ENCODE data around the gene PIGV.
A peak's percentile ranks its signal among the peaks of the same experiment; 100 is the strongest.
"Not testable (repeated sequence)": the region's sequence is repeated elsewhere in the genome, so short reads cannot be mapped to it uniquely, and the experiment has no call there.

PIGV gene

GRCh38 chr1:26791626-26792025 is 3.9 kb downstream of the PIGV start:
- peak; percentile 64 to 91 for DNase-seq
- TF ChIP-seq POLR2A (IDR thresholded peaks at IDR 0.05; ENCODE audit: low read length): no peak
- TF ChIP-seq GATA1 (IDR thresholded peaks at IDR 0.05; ENCODE audit: low read depth, low read length): no peak

- no peak for DNase-seq
- no peak for TF ChIP-seq POLR2A (IDR thresholded peaks at IDR 0.05; ENCODE audit: low read length)
- no peak for TF ChIP-seq GATA1 (IDR thresholded peaks at IDR 0.05; ENCODE audit: low read depth, low read length)
Measured at GRCh38 chr1:26792924-26793323, 5.2 kb downstream of the PIGV start.

GRCh38 chr1:26794391-26794790 is 6.6 kb downstream of the PIGV start:
- TF ChIP-seq GATA1 (IDR thresholded peaks at IDR 0.05; ENCODE audit: low read depth, low read length) (no peak), POLR2A (IDR thresholded peaks at IDR 0.05; ENCODE audit: low read length) (no peak)
- DNase-seq: no peak

GRCh38 chr1:26797627-26798026 is 9.9 kb downstream of the PIGV start:
- no peak for TF ChIP-seq GATA1 (IDR thresholded peaks at IDR 0.05; ENCODE audit: low read depth, low read length)
- TF ChIP-seq POLR2A (IDR thresholded peaks at IDR 0.05; ENCODE audit: low read length): no peak
- no peak for DNase-seq

GRCh38 chr1:26799479-26800142 is 11.9 kb downstream of the PIGV start:
- TF ChIP-seq GATA1 (IDR thresholded peaks at IDR 0.05; ENCODE audit: low read depth, low read length) (no peak), POLR2A (IDR thresholded peaks at IDR 0.05; ENCODE audit: low read length) (no peak)
- peak in 1 of 2 experiments; percentile 51 for DNase-seq

GRCh38 chr1:26803932-26804331 is 16.2 kb downstream of the PIGV start:
- not testable (repeated sequence) for DNase-seq

GRCh38 chr1:26810105-26810504 is 22.4 kb downstream of the PIGV start:
- peak in 1 of 2 experiments; percentile 80 for DNase-seq

GRCh38 chr1:26811057-26811456 is 23.3 kb downstream of the PIGV start:
- DNase-seq: no peak
- TF ChIP-seq POLR2A (IDR thresholded peaks at IDR 0.05; ENCODE audit: low read length) (no peak), GATA1 (IDR thresholded peaks at IDR 0.05; ENCODE audit: low read depth, low read length) (no peak)

GRCh38 chr1:26811708-26812107 is 24.0 kb downstream of the PIGV start:
- no peak for DNase-seq
- no peak for TF ChIP-seq POLR2A (IDR thresholded peaks at IDR 0.05; ENCODE audit: low read length)
- TF ChIP-seq GATA1 (IDR thresholded peaks at IDR 0.05; ENCODE audit: low read depth, low read length): no peak

GRCh38 chr1:26814377-26814776 is 26.6 kb downstream of the PIGV start:
- DNase-seq: no peak
- TF ChIP-seq GATA1 (IDR thresholded peaks at IDR 0.05; ENCODE audit: low read depth, low read length): no peak
- no peak for TF ChIP-seq POLR2A (IDR thresholded peaks at IDR 0.05; ENCODE audit: low read length)

GRCh38 chr1:26814893-26815292 is 27.1 kb downstream of the PIGV start:
- no peak for DNase-seq
- no peak for TF ChIP-seq POLR2A (IDR thresholded peaks at IDR 0.05; ENCODE audit: low read length)
- no peak for TF ChIP-seq GATA1 (IDR thresholded peaks at IDR 0.05; ENCODE audit: low read depth, low read length)

- DNase-seq: no peak
- TF ChIP-seq GATA1 (IDR thresholded peaks at IDR 0.05; ENCODE audit: low read depth, low read length) (no peak), POLR2A (IDR thresholded peaks at IDR 0.05; ENCODE audit: low read length) (no peak)
Measured at GRCh38 chr1:26820784-26821269, 33.1 kb downstream of the PIGV start.

- TF ChIP-seq POLR2A (IDR thresholded peaks at IDR 0.05; ENCODE audit: low read length) (no peak), GATA1 (IDR thresholded peaks at IDR 0.05; ENCODE audit: low read depth, low read length) (no peak)
- DNase-seq: no peak
Measured at GRCh38 chr1:26822737-26823395, 35.1 kb downstream of the PIGV start.

GRCh38 chr1:26824731-26825130 is 37.0 kb downstream of the PIGV start:
- no peak for TF ChIP-seq POLR2A (IDR thresholded peaks at IDR 0.05; ENCODE audit: low read length)
- TF ChIP-seq GATA1 (IDR thresholded peaks at IDR 0.05; ENCODE audit: low read depth, low read length): no peak
- no peak for DNase-seq
